IPS-NIHi11 (cell line): ENCODE results near the gene STK10.

Experiments used
- DNase-seq: peaks from one replicate; pipeline ENCODE4 v3.0.0; 2012; ENCODE audit warnings: mixed read lengths, low spot score

Gene STK10

GRCh38 chr5:172007175-172008110 lies 180.6 kb downstream of the STK10 start:
- no peak for DNase-seq

GRCh38 chr5:172006321-172007174 lies 181.5 kb downstream of the STK10 start, which contains the start of gene FBXW11:
TSS of gene FBXW11 (minus strand) at chr5:172006638. CDS start at chr5:172006502, 136 bp downstream.
- DNase-seq = peak; percentile 92

GRCh38 chr5:172005708-172006320 lies 182.2 kb downstream of the STK10 start:
- DNase-seq = peak; percentile 18

GRCh38 chr5:172004824-172005237 lies 183.2 kb downstream of the STK10 start:
- no peak for DNase-seq

- DNase-seq = no peak
Observed at GRCh38 chr5:172003746-172004145, 184.3 kb downstream of the STK10 start.

GRCh38 chr5:172002840-172003512 lies 185.0 kb downstream of the STK10 start:
- DNase-seq = no peak

DNA sequence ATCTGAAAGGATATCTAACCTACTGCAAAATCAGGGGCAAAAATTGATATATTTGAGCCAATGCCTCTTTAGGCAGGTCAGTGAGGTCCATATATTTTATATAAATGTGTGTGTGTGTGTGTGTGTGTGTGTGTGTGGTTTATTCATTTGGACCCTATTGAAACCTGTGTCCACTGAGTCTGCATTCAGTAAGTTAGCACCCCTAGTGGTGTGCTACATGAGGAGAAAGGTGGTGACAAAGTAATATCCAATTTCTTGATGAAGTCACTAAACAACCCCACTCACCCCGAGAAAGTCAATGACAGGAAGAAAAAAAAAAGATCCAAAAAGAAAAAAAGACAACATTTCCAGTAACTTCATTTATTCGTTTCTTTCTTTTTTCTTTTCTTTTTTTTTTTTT lies 185.7 kb downstream of the STK10 start:
- DNase-seq = peak; percentile 29

- no peak for DNase-seq
Observed at GRCh38 chr5:171999877-172000276, 188.1 kb downstream of the STK10 start.

DNA sequence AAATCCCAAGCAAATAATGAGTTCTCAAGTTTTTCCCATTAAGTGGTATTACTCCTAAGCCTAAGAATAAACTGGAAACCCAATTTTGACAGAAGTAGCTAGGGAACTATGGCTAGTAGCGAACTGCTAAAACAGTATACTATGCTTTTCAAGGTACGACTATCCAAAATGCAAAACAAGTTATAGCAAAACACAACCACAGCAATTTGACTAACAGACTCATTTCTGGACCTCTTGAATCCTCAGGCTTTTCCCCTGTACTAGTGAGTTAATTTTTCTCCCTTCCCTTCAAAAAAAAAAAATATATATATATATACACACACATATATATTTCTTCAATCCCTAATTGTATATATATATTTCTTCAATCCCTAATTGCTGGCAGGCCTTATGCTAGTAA lies 188.9 kb downstream of the STK10 start:
- DNase-seq = no peak

DNA sequence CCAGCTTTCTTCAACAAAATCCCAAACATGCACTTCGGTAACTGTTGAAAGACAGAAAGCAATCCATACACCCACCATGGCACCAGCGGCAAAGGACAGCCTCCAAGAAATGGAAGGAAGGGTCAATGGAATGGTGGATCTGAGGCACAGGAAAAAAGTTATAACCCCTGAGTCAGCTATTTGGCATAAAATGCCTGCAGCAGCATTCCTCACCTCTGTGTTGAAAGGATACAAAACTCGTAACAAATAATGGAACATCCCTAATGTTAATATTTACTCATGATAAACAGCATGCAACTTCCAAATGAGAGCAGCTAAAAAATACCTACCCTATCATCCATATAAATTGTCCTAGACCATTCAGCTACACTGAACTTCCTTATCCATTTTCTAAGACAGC lies 191.0 kb downstream of the STK10 start:
- DNase-seq = no peak

DNA sequence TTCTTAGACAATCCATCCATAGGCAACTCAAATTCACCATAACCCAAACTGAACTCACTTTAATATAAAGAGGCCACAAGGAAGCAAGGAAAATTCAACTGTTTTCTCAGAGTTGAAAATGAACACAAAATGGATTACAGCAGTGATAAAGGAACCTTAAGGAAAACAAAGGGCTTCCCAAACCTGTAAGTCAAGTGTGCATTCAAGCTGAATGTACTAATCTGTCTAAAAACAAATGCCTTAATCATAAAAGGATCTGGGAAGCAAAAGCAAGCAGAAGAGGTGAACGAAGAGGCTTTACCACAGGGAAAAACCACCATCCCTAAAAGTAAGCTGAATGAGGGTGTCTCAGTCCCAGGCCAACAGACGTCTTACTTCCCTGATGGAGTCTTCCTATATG lies 195.2 kb downstream of the STK10 start:
- no peak for DNase-seq

GRCh38 chr5:171992305-171992704 lies 195.7 kb downstream of the STK10 start:
- DNase-seq = no peak
